Neural cell (in vitro differentiated cells): Measurements from ENCODE around the gene SETBP1. TPM values are rescaled to one million over a fixed set of nuclear protein-coding genes. Genes with fewer than 3 reads are reported as not detected.

Source experiments
- H2AFZ ChIP-seq: fragments of 200-600, 300-800 bp; sonication (generic), shearing (Covaris generic); 2 replicates; pipeline ENCODE4 v1.6.0; 2014; ENCODE audit warnings: low read depth, mild to moderate bottlenecking, antibody characterized with exemption, low read length, moderate library complexity
- H3F3A ChIP-seq: fragments of 200-600 bp; shearing (Covaris generic); 2 replicates; pipeline ENCODE4 v1.6.1; 2016; ENCODE audit warnings: mild to moderate bottlenecking, moderate library complexity, mixed read lengths, antibody characterized with exemption, low read length; ENCODE audit not compliant: insufficient read depth, poor library complexity, severe bottlenecking
- H3K27ac ChIP-seq: fragments of 200-600, 300-800 bp; sonication (generic), shearing (Covaris generic); 2 replicates; pipeline ENCODE4 v1.5.1; 2014; ENCODE audit warnings: mild to moderate bottlenecking, low read length, moderate library complexity
- H3K27me3 ChIP-seq: fragments of 300-800, 200-600 bp; sonication (generic), shearing (Covaris generic); 2 replicates; pipeline ENCODE4 v1.6.0; 2014; ENCODE audit warnings: mild to moderate bottlenecking, low read depth, low read length, moderate library complexity; ENCODE audit not compliant: insufficient read depth
- H3K36me3 ChIP-seq: fragments of 300-800, 200-600 bp; sonication (generic), shearing (Covaris generic); 2 replicates; pipeline ENCODE4 v1.5.1; 2014; ENCODE audit warnings: mild to moderate bottlenecking, antibody characterized with exemption, low read length, moderate library complexity; ENCODE audit not compliant: insufficient read depth
- H3K4me2 ChIP-seq: fragments of 300-800, 200-600 bp; sonication (generic), shearing (Covaris generic); 2 replicates; pipeline ENCODE4 v1.6.0; 2014; ENCODE audit warnings: mild to moderate bottlenecking, low read length
- H3K4me3 ChIP-seq: fragments of 300-800, 200-600 bp; sonication (generic), shearing (Covaris generic); 2 replicates; pipeline ENCODE4 v1.5.1; 2014; ENCODE audit warnings: mild to moderate bottlenecking, low read length, moderate library complexity
- H3K79me2 ChIP-seq: fragments of 200-600 bp; shearing (Covaris generic); replicated peaks from 2 replicates; pipeline ENCODE4 v1.6.0; 2014; ENCODE audit warnings: mild to moderate bottlenecking, low read length, moderate library complexity; ENCODE audit not compliant: insufficient read depth
- H3K9ac ChIP-seq: fragments of 300-800, 200-600 bp; sonication (generic), shearing (Covaris generic); 2 replicates; pipeline ENCODE4 v1.6.1; 2016; ENCODE audit warnings: mild to moderate bottlenecking, low read length, mixed read lengths
- H3K9me2 ChIP-seq: fragments of 200-600 bp; shearing (Covaris generic); 2 replicates; pipeline ENCODE4 v1.6.1; 2016; ENCODE audit warnings: mild to moderate bottlenecking, low read length, mixed read lengths; ENCODE audit not compliant: insufficient read depth
- H3K9me3 ChIP-seq: fragments of 200-600, 300-800 bp; sonication (generic), shearing (Covaris generic); 2 replicates; pipeline ENCODE4 v1.6.1; 2016; ENCODE audit warnings: mild to moderate bottlenecking, mixed run types, low read length, moderate library complexity, mixed read lengths
- H4K20me1 ChIP-seq: fragments of 200-600 bp; shearing (Covaris generic); 2 replicates; pipeline ENCODE4 v1.6.1; 2016; ENCODE audit warnings: mild to moderate bottlenecking, mixed run types; ENCODE audit not compliant: insufficient read depth
- CTCF ChIP-seq: fragments of 450-650 bp; IDR thresholded peaks from 2 replicates; pipeline ENCODE4 v1.5.1; 2014; ENCODE audit warnings: antibody characterized with exemption, mild to moderate bottlenecking, moderate library complexity; ENCODE audit not compliant: poor library complexity, severe bottlenecking
- EP300 ChIP-seq: fragments of 450-650 bp; conservative IDR thresholded peaks from 2 replicates; pipeline ENCODE4 v1.6.1; 2014; ENCODE audit warnings: antibody characterized with exemption, mild to moderate bottlenecking, moderate library complexity; ENCODE audit not compliant: poor library complexity, severe bottlenecking
- EZH2 ChIP-seq: fragments of 200-600, 300-800 bp; shearing (Covaris generic), sonication (generic); IDR thresholded peaks from 2 replicates; pipeline ENCODE4 v1.6.1; 2014; ENCODE audit warnings: antibody characterized with exemption, low read length, borderline replicate concordance, mild to moderate bottlenecking; ENCODE audit not compliant: insufficient read depth, poor library complexity, severe bottlenecking
- MXI1 ChIP-seq: fragments of 450-650 bp; conservative IDR thresholded peaks from 2 replicates; pipeline ENCODE4 v1.6.1; 2014; ENCODE audit warnings: antibody characterized with exemption, mild to moderate bottlenecking; ENCODE audit not compliant: poor library complexity, severe bottlenecking
- POLR2AphosphoS5 ChIP-seq: IDR thresholded peaks from 2 replicates; pipeline ENCODE4 v1.6.1; 2012
- RAD21 ChIP-seq: fragments of 450-650 bp; conservative IDR thresholded peaks from 2 replicates; pipeline ENCODE4 v1.6.1; 2014; ENCODE audit warnings: antibody characterized with exemption, mild to moderate bottlenecking, moderate library complexity
- REST ChIP-seq: IDR thresholded peaks from 2 replicates; pipeline ENCODE4 v1.6.1; 2012; ENCODE audit warnings: borderline replicate concordance
- SMC3 ChIP-seq: fragments of 450-650 bp; conservative IDR thresholded peaks from 2 replicates; pipeline ENCODE4 v1.6.1; 2014; ENCODE audit warnings: antibody characterized with exemption, mild to moderate bottlenecking, moderate library complexity; ENCODE audit not compliant: poor library complexity
- TAF1 ChIP-seq: IDR thresholded peaks from 2 replicates; pipeline ENCODE4 v1.6.1; 2012; ENCODE audit warnings: low read depth
- polyA plus RNA-seq: library from polyadenylated mRNA; depleted of rRNA; stranded (reverse); fragments of >200 nt; gene quantifications from 2 replicates; pipeline ENCODE4 v1.2.3, GENCODE V29; 2014

The SETBP1 gene
- polyA plus RNA-seq, 1 donor from 2014 or later: 13.7 TPM

- Histone ChIP-seq H3K4me2 (no peak overlapping the region), H3K9me3 (no peaks in the 10 kb centered on the region), H4K20me1 (no peaks in the 10 kb centered on the region), H3K9ac (no peak overlapping the region), H3K36me3 (no peaks in the 10 kb centered on the region), H3K27me3 (no peaks in the 10 kb centered on the region), H3K9me2 (no peaks in the 10 kb centered on the region), H3F3A (no peaks in the 10 kb centered on the region), H3K79me2 (no peaks in the 10 kb centered on the region), H3K4me3 (no peak overlapping the region), H2AFZ (no peak overlapping the region), H3K27ac (no peak overlapping the region)
- TF ChIP-seq REST: no peak
Measured at GRCh38 chr18:45084206-45084605, 403.5 kb downstream of the SETBP1 start.

GRCh38 chr18:45085916-45086624 lies 405.4 kb downstream of the SETBP1 start:
- Histone ChIP-seq H3K79me2 (no peaks in the 10 kb centered on the region), H3K4me3 (no peak overlapping the region), H3K27ac (no peak overlapping the region), H3K36me3 (no peaks in the 10 kb centered on the region), H3K4me2 (no peak overlapping the region), H3K9me3 (no peaks in the 10 kb centered on the region), H3K9me2 (no peaks in the 10 kb centered on the region), H2AFZ (no peak overlapping the region), H3K9ac (no peak overlapping the region), H4K20me1 (no peaks in the 10 kb centered on the region), H3K27me3 (no peaks in the 10 kb centered on the region), H3F3A (no peaks in the 10 kb centered on the region)
- no peak for TF ChIP-seq POLR2AphosphoS5
- TF ChIP-seq EP300: no peak
- no peak for TF ChIP-seq SMC3
- TF ChIP-seq EZH2: no peak
- no peak for TF ChIP-seq REST
- no peak for TF ChIP-seq CTCF
- TF ChIP-seq TAF1: no peak
- no peak for TF ChIP-seq RAD21
- no peak for TF ChIP-seq MXI1
